KOPT-K1 (cell line): ENCODE data around the gene FRMD4A.
"Not testable (repeated sequence)": the region's sequence is repeated elsewhere in the genome, so short reads cannot be mapped to it uniquely, and the experiment has no call there.

Experiments used
- H3K27ac ChIP-seq: fragments of 200-600 bp; sonication (generic); 2 replicates; pipeline ENCODE4 v1.5.1; 2016; ENCODE audit warnings: antibody characterized with exemption, mild to moderate bottlenecking, low read depth, low read length; ENCODE audit not compliant: poor library complexity, severe bottlenecking
- H3K36me3 ChIP-seq: fragments of 200-600 bp; sonication (generic); 2 replicates; pipeline ENCODE4 v1.5.1; 2017; ENCODE audit warnings: antibody characterized with exemption, mild to moderate bottlenecking, low read length, moderate library complexity; ENCODE audit not compliant: insufficient read depth
- H3K9me3 ChIP-seq: fragments of 200-600 bp; sonication (generic); 2 replicates; pipeline ENCODE4 v1.5.1; 2017; ENCODE audit warnings: antibody characterized with exemption, low read length, mild to moderate bottlenecking; ENCODE audit not compliant: insufficient read depth, poor library complexity, severe bottlenecking

The FRMD4A gene

DNA sequence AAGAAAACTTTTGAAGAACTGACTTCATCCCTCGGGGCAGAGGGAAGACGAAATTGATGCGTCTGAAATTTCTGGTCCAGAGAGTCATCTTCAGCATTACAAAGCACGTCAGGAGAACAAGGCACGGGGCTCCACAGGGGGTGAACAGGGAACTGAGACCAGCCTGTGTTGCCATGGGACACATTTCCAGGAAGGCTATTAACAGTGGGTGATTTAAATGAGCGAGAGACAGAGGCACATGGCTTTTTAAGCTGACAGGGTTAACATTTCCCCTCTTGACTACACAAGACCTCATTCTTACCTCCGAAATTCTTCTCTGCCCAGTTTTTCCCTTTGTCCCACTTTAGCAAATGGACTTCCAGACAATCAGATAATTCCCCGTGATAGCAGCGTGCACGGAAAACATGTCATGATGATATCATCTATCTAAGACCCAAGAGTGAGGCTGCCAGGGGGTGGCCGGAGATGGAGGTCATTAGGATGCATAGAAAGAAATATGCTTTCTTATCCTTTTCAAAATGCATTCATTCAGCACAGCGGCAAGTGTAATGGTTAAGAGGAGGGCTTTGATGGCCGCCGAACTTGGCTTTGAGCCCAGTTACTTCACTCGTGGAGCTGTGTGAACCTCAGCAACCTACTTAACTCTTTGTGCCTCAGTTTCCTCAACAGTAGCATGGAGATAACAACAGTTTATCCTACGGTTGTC is 496.0 kb downstream of the FRMD4A start:
- H3K27ac ChIP-seq, result no peak overlapping the region
- H3K9me3 ChIP-seq, result no peaks in the 10 kb centered on the region
- H3K36me3 ChIP-seq, result no peaks in the 10 kb centered on the region

DNA sequence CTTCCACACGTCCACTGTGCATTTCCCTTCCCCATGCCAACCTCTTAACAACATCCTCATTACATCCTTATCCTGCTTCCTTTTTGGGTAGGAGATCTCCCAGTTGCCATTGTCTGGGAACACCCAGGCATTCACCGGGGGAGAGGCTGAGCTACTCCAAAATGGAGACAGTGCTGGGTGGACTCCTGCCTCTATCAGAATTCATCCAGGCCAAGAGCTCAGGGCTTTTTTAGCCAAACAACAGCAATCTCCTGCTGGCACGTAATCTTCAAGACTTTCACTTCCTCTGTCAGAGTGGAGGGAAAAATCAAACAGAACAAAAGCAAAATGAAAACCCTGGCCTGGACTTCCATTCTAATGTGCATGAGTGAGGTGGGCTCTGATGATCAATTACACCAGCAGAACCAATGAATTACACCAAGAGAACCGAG is 499.0 kb downstream of the FRMD4A start:
- H3K36me3 ChIP-seq, result no peaks in the 10 kb centered on the region
- no peaks in the 10 kb centered on the region for H3K9me3 ChIP-seq
- no peak overlapping the region for H3K27ac ChIP-seq

DNA sequence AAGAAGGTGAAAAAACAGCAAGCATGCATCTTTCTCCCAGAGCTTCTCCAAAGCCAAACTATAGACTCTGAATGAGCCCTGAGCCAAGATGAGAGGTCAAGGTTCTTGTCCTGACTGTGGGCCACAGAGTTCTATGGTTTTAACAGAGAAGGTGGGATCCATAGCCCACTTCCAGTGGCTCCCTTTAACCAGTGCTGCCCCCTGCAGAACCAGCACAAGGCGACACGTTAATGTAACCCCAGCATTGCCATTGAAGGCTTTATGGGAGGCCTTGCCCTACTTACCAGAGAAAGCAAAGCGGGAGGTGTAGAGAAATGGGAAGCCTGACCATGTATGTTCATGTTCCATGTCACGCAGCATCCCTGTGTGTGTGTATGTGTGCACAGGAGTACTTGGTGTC is 500.3 kb downstream of the FRMD4A start:
- Histone ChIP-seq H3K36me3 (no peaks in the 10 kb centered on the region), H3K9me3 (no peaks in the 10 kb centered on the region), H3K27ac (no peak overlapping the region)

- H3K27ac ChIP-seq, result no peak overlapping the region
- no peaks in the 10 kb centered on the region for H3K36me3 ChIP-seq
- no peaks in the 10 kb centered on the region for H3K9me3 ChIP-seq
Measured at GRCh38 chr10:13829790-13830189, 500.9 kb downstream of the FRMD4A start.

DNA sequence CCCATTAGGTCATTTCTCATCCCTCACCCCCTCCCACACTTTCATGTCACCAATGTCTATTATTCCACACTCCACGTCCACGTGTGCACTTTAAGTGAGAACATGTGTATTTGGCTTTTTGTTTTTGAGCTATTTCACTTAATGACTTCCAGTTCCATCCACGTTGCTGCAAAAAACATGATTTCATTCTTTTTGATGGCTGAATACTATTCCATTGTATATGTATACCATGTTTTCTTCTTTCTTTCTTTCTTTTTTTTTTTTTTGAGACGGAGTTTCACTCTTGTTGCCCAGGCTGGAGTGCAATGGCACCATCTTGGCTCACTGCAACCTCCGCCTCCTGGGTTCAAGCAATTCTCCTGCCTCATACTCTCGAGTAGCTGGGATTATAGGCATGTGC is 502.4 kb downstream of the FRMD4A start:
- H3K27ac ChIP-seq, H3K36me3 ChIP-seq, H3K9me3 ChIP-seq: not testable (repeated sequence)

- no peaks in the 10 kb centered on the region for H3K36me3 ChIP-seq
- H3K9me3 ChIP-seq, result no peaks in the 10 kb centered on the region
- H3K27ac ChIP-seq, result no peak overlapping the region
Measured at GRCh38 chr10:13827076-13827797, 503.5 kb downstream of the FRMD4A start.

- Histone ChIP-seq H3K27ac (no peak overlapping the region), H3K9me3 (no peaks in the 10 kb centered on the region), H3K36me3 (no peaks in the 10 kb centered on the region)
Measured at GRCh38 chr10:13823709-13824405, 506.9 kb downstream of the FRMD4A start.

DNA sequence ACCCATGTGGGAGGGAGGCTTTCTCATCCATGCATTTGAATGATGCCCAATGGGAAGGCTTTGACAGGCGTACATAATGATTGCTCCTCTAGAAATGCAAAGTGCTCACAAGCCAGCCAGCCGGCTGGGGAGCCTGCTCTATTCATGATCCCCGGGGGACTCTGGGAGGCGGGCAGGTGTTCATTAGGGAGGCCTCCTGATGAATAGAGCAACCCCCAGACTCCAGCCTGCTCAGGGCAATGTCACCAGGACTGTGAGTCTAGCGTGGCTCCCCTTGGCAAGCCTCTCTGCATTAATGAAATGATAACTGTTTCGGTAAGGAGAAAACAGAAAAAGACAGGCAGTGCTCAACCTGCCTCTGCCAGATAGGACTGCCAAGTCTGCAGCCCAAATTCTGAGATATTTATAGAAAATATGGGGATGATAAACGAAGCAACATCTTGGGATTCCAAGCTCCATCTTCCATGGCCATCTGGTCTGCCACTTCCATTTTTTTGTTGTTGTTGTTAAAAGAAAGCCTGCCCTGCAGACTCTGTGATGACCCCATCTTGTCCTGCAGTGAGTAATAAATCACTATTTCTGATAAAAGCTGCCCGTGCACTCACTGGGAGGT is 507.5 kb downstream of the FRMD4A start:
- H3K36me3 ChIP-seq, result no peaks in the 10 kb centered on the region
- H3K27ac ChIP-seq, result no peak overlapping the region
- no peaks in the 10 kb centered on the region for H3K9me3 ChIP-seq

GRCh38 chr10:13822490-13822889 is 508.2 kb downstream of the FRMD4A start:
- no peak overlapping the region for H3K27ac ChIP-seq
- no peaks in the 10 kb centered on the region for H3K36me3 ChIP-seq
- H3K9me3 ChIP-seq, result peaks cover 3% of the 10 kb centered on the region

GRCh38 chr10:13820964-13821337 is 509.8 kb downstream of the FRMD4A start:
- Histone ChIP-seq H3K27ac (no peak overlapping the region), H3K9me3 (peaks cover 12% of the 10 kb centered on the region), H3K36me3 (no peaks in the 10 kb centered on the region)

- H3K9me3 ChIP-seq, result peaks cover 12% of the 10 kb centered on the region
- no peak overlapping the region for H3K27ac ChIP-seq
- no peaks in the 10 kb centered on the region for H3K36me3 ChIP-seq
Measured at GRCh38 chr10:13820119-13820963, 510.4 kb downstream of the FRMD4A start.

DNA sequence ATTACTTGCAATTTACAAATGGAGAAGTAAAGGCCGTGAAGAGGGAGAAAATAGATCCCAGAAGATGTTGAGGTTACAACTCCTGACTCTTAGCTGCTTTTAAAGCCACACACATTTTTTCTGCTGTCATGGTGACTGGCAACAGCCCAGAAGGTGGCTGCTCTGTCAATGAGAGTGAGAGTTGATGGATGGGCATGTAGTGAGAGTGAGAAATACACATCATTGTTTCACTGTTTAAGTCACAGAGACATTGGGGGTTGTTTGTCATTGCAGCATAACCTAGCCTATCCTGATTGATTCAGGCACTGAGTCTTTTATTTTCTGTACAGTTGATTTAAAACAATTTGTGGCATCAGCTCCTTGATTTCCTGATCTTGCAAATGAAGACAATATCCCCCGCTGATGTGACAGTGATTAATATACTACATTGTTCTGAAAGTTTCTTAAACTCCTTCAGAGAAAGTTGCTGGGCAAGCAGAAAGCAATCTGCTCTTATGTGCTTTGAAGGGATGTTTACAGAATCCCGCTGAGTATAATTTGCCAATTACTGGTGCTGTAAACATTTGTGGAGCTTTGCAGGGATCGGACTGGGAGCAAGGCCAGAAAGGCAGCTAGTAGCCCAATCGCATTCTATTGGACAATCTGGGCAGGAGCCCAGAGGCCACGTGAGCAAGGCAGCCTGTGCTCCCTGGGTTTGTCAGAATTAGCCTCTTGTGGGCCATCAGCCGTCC is 514.4 kb downstream of the FRMD4A start:
- H3K36me3 ChIP-seq, result no peaks in the 10 kb centered on the region
- no peak overlapping the region for H3K27ac ChIP-seq
- peaks cover 15% of the 10 kb centered on the region for H3K9me3 ChIP-seq

GRCh38 chr10:13815756-13816155 is 515.0 kb downstream of the FRMD4A start:
- Histone ChIP-seq H3K27ac (no peak overlapping the region), H3K9me3 (peaks cover 15% of the 10 kb centered on the region), H3K36me3 (no peaks in the 10 kb centered on the region)

DNA sequence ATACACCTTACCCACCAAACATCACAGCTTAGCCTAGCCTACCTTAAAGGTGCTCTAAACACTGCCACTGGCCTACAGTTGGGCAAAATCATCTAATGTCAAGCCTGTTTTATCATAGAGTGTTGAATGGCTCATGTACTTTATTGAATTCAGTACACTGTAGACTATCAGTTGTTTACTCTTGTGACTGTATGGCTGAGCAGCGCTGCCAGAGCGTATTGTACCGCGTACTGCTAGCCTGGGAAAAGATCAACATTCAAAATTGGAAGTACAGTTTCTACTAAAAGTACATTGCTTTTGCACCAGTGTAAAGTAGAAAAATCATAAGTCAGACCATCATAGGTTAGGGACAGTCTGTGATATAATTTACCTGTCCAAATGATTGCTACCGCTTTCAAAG is 517.2 kb downstream of the FRMD4A start:
- H3K36me3 ChIP-seq, result no peaks in the 10 kb centered on the region
- H3K9me3 ChIP-seq, result peaks cover 15% of the 10 kb centered on the region
- H3K27ac ChIP-seq, result no peak overlapping the region
